ENCODE data around the gene PKM.

PKM gene

GRCh38 chr15:72223278-72223677 lies 7.7 kb downstream of the PKM start:
- Mint-ChIP-seq H3K36me3 (peaks cover 100% of the 10 kb centered on the region), H3K4me1 (peaks cover 83% of the 10 kb centered on the region), H3K9me3 (no peaks in the 10 kb centered on the region), H3K27ac (peak overlapping the region; percentile 80), H3K4me3 (peak overlapping the region; percentile 61)
- no peak for DNase-seq (ENCODE audit: low spot score in 2 of 2)
- no peak for ATAC-seq

GRCh38 chr15:72222393-72222792 lies 8.6 kb downstream of the PKM start:
- peaks cover 81% of the 10 kb centered on the region for H3K4me1 Mint-ChIP-seq
- H3K36me3 Mint-ChIP-seq, result peaks cover 100% of the 10 kb centered on the region
- peak overlapping the region; percentile 61 for H3K4me3 Mint-ChIP-seq
- DNase-seq (ENCODE audit: low spot score in 2 of 2), result no peak
- peak overlapping the region; percentile 80 for H3K27ac Mint-ChIP-seq
- no peak for ATAC-seq
- no peaks in the 10 kb centered on the region for H3K9me3 Mint-ChIP-seq

GRCh38 chr15:72220687-72221086 lies 10.3 kb downstream of the PKM start:
- Mint-ChIP-seq H3K27ac (peak overlapping the region; percentile 56), H3K4me1 (peaks cover 71% of the 10 kb centered on the region), H3K36me3 (peaks cover 100% of the 10 kb centered on the region), H3K9me3 (no peaks in the 10 kb centered on the region), H3K4me3 (no peak overlapping the region)
- DNase-seq (ENCODE audit: low spot score in 2 of 2) (no peak), ATAC-seq (no peak)

GRCh38 chr15:72217216-72217615 lies 13.8 kb downstream of the PKM start:
- Mint-ChIP-seq H3K4me1 (peaks cover 44% of the 10 kb centered on the region), H3K9me3 (no peaks in the 10 kb centered on the region), H3K36me3 (peaks cover 100% of the 10 kb centered on the region), H3K27ac (no peak overlapping the region), H3K4me3 (no peak overlapping the region)
- DNase-seq (ENCODE audit: low spot score in 2 of 2) (no peak), ATAC-seq (no peak)

GRCh38 chr15:72216079-72216478 lies 14.9 kb downstream of the PKM start:
- no peak overlapping the region for H3K27ac Mint-ChIP-seq
- ATAC-seq, result no peak
- H3K36me3 Mint-ChIP-seq, result peaks cover 100% of the 10 kb centered on the region

GRCh38 chr15:72207558-72208085 lies 23.4 kb downstream of the PKM start:
- DNase-seq (ENCODE audit: low spot score in 2 of 2), result no peak
- H3K4me3 Mint-ChIP-seq, result no peak overlapping the region
- H3K4me1 Mint-ChIP-seq, result peaks cover 44% of the 10 kb centered on the region
- no peak for ATAC-seq
- H3K9me3 Mint-ChIP-seq, result no peaks in the 10 kb centered on the region
- H3K27ac Mint-ChIP-seq, result peak overlapping the region; percentile 38
- peaks cover 100% of the 10 kb centered on the region for H3K36me3 Mint-ChIP-seq

More at GRCh38 chr15:72216079-72216478, 14.9 kb downstream of the PKM start:
- DNase-seq (ENCODE audit: low spot score in 2 of 2), result no peak
- H3K9me3 Mint-ChIP-seq, result no peaks in the 10 kb centered on the region
- no peak overlapping the region for H3K4me3 Mint-ChIP-seq
- H3K4me1 Mint-ChIP-seq, result peaks cover 34% of the 10 kb centered on the region

- H3K4me1 Mint-ChIP-seq, result peaks cover 44% of the 10 kb centered on the region
- peak overlapping the region; percentile 95 for H3K27ac Mint-ChIP-seq
- no peaks in the 10 kb centered on the region for H3K9me3 Mint-ChIP-seq
- ATAC-seq, result no peak
- DNase-seq (ENCODE audit: low spot score in 2 of 2), result no peak
- peaks cover 100% of the 10 kb centered on the region for H3K36me3 Mint-ChIP-seq
- H3K4me3 Mint-ChIP-seq, result no peak overlapping the region
Measured at GRCh38 chr15:72206677-72207000, 24.4 kb downstream of the PKM start.

GRCh38 chr15:72205896-72206676 lies 24.9 kb downstream of the PKM start:
- no peaks in the 10 kb centered on the region for H3K9me3 Mint-ChIP-seq
- no peak for ATAC-seq
- peaks cover 45% of the 10 kb centered on the region for H3K4me1 Mint-ChIP-seq
- DNase-seq (ENCODE audit: low spot score in 2 of 2), result no peak
- peak overlapping the region; percentile 95 for H3K27ac Mint-ChIP-seq
- peaks cover 100% of the 10 kb centered on the region for H3K36me3 Mint-ChIP-seq
- no peak overlapping the region for H3K4me3 Mint-ChIP-seq

- H3K9me3 Mint-ChIP-seq, result no peaks in the 10 kb centered on the region
- peaks cover 100% of the 10 kb centered on the region for H3K36me3 Mint-ChIP-seq
- no peak for DNase-seq (ENCODE audit: low spot score in 2 of 2)
- peaks cover 48% of the 10 kb centered on the region for H3K4me1 Mint-ChIP-seq
- ATAC-seq, result no peak
- H3K4me3 Mint-ChIP-seq, result no peak overlapping the region
- peak overlapping the region; percentile 95 for H3K27ac Mint-ChIP-seq
Measured at GRCh38 chr15:72205273-72205672, 25.7 kb downstream of the PKM start.

- Mint-ChIP-seq H3K4me3 (no peak overlapping the region), H3K27ac (peak overlapping the region; percentile 95), H3K9me3 (no peaks in the 10 kb centered on the region), H3K36me3 (peaks cover 100% of the 10 kb centered on the region), H3K4me1 (peaks cover 49% of the 10 kb centered on the region)
- no peak for ATAC-seq
- DNase-seq (ENCODE audit: low spot score in 2 of 2), result no peak
Measured at GRCh38 chr15:72203507-72203837, 27.5 kb downstream of the PKM start.

- DNase-seq (ENCODE audit: low spot score in 2 of 2) (no peak), ATAC-seq (no peak)
- H3K9me3 Mint-ChIP-seq, result no peaks in the 10 kb centered on the region
- H3K36me3 Mint-ChIP-seq, result peaks cover 100% of the 10 kb centered on the region
- peaks cover 54% of the 10 kb centered on the region for H3K4me1 Mint-ChIP-seq
- H3K27ac Mint-ChIP-seq, result peak overlapping the region; percentile 95
- H3K4me3 Mint-ChIP-seq, result no peak overlapping the region
Measured at GRCh38 chr15:72202801-72203506, 28.0 kb downstream of the PKM start.

GRCh38 chr15:72202302-72202701 lies 28.7 kb downstream of the PKM start:
- ATAC-seq, result no peak
- H3K9me3 Mint-ChIP-seq, result no peaks in the 10 kb centered on the region
- no peak overlapping the region for H3K4me3 Mint-ChIP-seq
- H3K36me3 Mint-ChIP-seq, result peaks cover 100% of the 10 kb centered on the region
- peaks cover 56% of the 10 kb centered on the region for H3K4me1 Mint-ChIP-seq
- no peak for DNase-seq (ENCODE audit: low spot score in 2 of 2)
- H3K27ac Mint-ChIP-seq, result peak overlapping the region; percentile 95

- Mint-ChIP-seq H3K36me3 (peaks cover 100% of the 10 kb centered on the region), H3K27ac (peak overlapping the region; percentile 95), H3K9me3 (no peaks in the 10 kb centered on the region), H3K4me1 (peaks cover 50% of the 10 kb centered on the region), H3K4me3 (no peak overlapping the region)
- ATAC-seq, result no peak
- no peak for DNase-seq (ENCODE audit: low spot score in 2 of 2)
Measured at GRCh38 chr15:72201391-72201921, 29.5 kb downstream of the PKM start.

GRCh38 chr15:72200395-72201237 lies 30.4 kb downstream of the PKM start:
- ATAC-seq (no peak), DNase-seq (ENCODE audit: low spot score in 2 of 2) (no peak)
- Mint-ChIP-seq H3K4me1 (peaks cover 48% of the 10 kb centered on the region), H3K4me3 (no peak overlapping the region), H3K9me3 (no peaks in the 10 kb centered on the region), H3K36me3 (peaks cover 98% of the 10 kb centered on the region), H3K27ac (peak overlapping the region; percentile 95)

- Mint-ChIP-seq H3K27ac (peak overlapping the region; percentile 95), H3K9me3 (no peaks in the 10 kb centered on the region), H3K4me1 (peaks cover 39% of the 10 kb centered on the region), H3K36me3 (peaks cover 90% of the 10 kb centered on the region), H3K4me3 (peak overlapping the region; percentile 67)
- peak; percentile 61 to 80 for DNase-seq (ENCODE audit: low spot score in 2 of 2)
- peak; percentile 66 for ATAC-seq
Measured at GRCh38 chr15:72199721-72200212, 31.2 kb downstream of the PKM start.

Data from stimulated activated effector memory CD8-positive, alpha-beta T cell treated with anti-CD3 and anti-CD28 coated beads, Interleukin-12 subunit alpha, Interleukin-12 subunit beta, amount 100 ng/mL, for 72 hours (primary cell).